CD4-positive, alpha-beta T cell treated with Interleukin-10 for 1 hour (primary cell): Measurements from ENCODE around the gene SMOC2.

Experiments used
- DNase-seq: peaks from one replicate; pipeline ENCODE4 v3.0.0-alpha.2; 2020

Gene SMOC2

DNA sequence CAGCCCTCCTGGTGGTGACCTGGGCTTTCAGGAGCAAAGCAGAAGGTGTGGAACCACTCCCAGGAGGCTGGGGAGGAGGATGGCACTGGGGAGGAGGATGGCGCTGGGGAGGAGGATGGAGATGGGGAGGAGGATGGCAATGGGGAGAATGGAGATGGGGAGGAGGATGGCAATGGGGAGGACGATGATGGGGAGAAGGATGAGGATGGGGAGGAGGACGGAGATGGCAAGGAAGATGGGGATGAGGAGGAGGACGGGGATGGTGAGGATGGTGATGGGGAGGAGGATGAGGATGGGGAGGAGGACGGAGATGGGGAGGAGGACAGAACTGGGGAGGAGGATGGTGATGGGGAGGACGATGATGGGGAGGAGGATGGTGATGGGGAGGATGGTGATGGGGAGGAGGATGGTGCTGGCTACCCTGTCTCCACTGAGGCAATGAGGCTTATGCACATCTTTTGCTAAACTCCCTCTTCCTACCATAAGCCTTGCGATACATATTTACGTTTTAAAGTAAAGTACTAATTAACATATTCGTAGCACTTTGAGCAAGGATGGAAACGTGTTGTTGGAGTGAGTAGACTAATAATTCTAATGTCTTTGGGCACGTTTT is 7.4 kb downstream of the SMOC2 start:
- no peak for DNase-seq

- no peak for DNase-seq
Observed at GRCh38 chr6:168450917-168451316, 9.9 kb downstream of the SMOC2 start.

DNA sequence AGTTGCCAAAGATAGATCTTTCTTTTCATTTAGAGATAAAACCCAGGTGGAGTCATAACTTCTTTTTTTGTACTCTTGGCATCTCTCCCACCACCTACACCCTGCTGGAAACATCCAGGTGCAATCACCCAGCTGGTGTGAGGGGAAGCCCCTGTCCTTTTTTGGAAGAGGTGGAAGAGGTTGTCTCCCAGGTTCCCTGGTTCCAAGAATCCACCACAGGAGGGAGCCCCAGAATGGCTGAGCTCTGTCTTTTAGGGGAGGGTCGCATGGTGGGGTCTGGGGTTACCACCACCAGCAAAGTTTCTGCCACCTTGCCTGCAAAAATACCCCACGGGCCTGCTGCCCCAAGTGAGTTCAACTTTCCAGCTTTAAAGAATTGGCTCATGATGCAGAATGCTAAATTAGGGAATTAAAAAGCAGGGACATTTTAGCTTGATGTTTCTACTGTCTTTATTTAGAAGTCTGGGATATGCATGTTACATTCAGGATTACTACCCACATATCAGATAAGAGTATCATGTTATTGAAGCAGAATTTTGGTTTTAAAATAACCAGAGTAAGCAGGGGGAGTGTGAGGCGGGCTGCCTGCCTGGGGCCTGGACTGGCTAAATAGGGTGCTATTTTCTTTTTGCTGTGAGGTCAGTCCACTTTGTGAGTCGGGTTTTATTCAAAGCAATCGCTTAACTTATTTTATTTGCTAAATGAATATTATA is 11.0 kb downstream of the SMOC2 start:
- DNase-seq: no peak

- no peak for DNase-seq
Observed at GRCh38 chr6:168452685-168453377, 11.8 kb downstream of the SMOC2 start.

- DNase-seq: no peak
Observed at GRCh38 chr6:168455847-168456530, 15.0 kb downstream of the SMOC2 start.

GRCh38 chr6:168456907-168457652 is 16.1 kb downstream of the SMOC2 start:
- no peak for DNase-seq

- no peak for DNase-seq
Observed at GRCh38 chr6:168457653-168457934, 16.6 kb downstream of the SMOC2 start.

GRCh38 chr6:168458101-168458500 is 17.1 kb downstream of the SMOC2 start:
- DNase-seq: no peak

DNA sequence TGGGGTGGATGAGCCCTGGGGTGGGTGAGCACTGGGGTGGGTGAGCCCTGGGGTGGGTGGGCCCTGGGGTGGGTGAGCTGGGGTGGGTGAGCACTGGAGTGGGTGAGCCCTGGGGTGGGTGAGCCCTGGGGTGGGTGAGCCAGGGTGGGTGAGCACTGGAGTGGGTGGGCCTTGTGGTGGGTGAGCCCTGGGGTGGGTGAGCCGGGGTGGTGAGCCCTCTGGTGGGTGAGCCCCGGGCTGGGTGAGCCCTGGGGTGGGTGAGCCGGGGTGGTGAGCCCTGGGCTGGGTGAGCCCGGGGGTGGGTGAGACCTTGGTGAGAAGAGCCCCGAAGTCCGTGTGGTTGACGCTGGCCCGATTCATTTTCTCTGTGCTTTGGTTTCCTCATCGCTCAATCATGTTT is 18.6 kb downstream of the SMOC2 start:
- DNase-seq: no peak

DNA sequence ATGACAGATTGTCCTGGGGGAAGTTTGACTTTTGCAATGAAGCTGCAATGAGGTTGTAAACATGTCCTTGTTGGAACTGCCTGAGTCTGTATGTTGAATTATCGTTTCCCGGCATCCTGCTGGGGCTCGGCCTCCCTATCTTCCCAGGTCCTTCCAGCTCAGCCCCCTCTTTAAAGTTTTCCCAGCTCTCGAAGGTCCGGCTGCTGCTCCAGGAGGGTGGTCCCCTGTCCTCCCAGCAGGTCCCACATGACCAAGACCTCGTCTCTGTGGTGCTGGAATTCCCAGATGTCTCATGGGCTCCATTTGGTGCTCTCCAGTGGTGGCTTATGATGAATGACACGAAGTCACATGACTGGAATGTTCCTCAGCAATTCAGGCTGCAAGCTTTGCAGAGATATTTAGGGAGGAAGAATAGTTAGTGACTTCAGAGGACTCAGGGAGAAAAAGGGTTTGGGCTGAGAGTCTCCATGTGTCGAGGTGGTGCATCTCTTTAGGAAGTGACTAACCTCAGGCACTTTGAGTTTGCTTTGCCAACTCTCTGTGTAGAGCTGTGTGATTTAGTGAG is 21.4 kb downstream of the SMOC2 start:
- DNase-seq: no peak

- no peak for DNase-seq
Observed at GRCh38 chr6:168464546-168464945, 23.6 kb downstream of the SMOC2 start.

- DNase-seq: no peak
Observed at GRCh38 chr6:168468045-168468444, 27.1 kb downstream of the SMOC2 start.

GRCh38 chr6:168469521-168469920 is 28.5 kb downstream of the SMOC2 start:
- DNase-seq: no peak

GRCh38 chr6:168469926-168470325 is 28.9 kb downstream of the SMOC2 start:
- no peak for DNase-seq

DNA sequence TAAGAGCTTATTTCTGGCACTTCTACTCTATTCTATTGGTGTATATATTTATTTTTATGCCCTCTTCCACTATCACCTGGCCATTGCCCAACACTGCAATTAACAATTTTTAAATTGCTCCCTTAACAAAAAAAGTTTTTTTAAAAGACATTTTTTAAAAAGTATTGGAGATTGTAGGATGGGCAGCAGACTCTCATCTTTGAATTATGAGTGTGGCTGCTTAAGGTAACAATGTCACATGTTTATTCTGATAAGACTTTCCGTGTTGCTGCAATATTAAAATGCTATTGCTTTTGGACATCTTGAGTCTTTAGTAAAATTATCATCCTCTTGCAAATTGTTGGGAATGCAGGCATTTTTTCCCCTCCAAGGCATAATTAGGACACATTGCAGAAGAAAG is 31.4 kb downstream of the SMOC2 start:
- no peak for DNase-seq

- no peak for DNase-seq
Observed at GRCh38 chr6:168473197-168473596, 32.2 kb downstream of the SMOC2 start.

DNA sequence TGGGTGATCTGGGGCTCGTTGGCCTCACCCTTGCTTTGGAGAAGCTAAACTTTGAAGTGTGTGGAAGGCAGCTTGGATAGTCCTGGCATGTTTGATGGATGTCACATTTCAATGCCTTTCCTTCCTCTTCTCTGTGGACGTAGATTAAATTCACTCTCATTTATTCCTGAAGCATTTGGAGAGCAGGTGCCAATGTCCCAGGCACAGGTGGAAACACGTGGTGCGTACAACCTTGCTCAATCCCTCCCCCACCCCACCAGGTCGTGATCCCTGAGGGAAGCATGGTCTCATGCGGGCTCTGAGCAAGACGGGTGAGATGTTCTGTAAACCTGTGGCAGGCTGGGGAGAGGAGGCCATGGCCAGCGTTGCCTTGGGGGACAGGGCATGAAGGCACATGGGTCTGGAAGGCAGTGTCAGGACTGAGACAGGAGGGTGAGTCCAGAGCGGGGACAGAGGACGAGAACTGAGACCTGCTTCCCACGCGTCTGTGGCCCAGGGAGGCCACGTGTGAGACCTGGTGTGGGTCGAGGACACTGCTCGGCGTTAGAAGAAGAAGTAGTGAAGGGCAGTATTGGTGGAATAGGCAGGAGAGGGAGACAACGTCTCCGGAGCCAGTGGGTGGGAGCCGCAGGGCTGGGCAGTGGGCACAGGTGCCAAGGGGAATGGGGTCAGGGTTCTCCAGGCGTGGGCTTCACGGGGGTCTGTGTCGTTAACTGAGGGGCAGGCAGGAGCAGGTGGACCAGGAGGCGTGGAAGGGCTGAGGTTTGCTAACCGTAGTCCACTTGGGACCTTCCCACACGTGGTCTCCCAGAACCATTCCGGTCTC is 34.4 kb downstream of the SMOC2 start:
- DNase-seq: no peak

- DNase-seq: no peak
Observed at GRCh38 chr6:168479421-168479820, 38.4 kb downstream of the SMOC2 start.

- DNase-seq: no peak
Observed at GRCh38 chr6:168480481-168480880, 39.5 kb downstream of the SMOC2 start.

DNA sequence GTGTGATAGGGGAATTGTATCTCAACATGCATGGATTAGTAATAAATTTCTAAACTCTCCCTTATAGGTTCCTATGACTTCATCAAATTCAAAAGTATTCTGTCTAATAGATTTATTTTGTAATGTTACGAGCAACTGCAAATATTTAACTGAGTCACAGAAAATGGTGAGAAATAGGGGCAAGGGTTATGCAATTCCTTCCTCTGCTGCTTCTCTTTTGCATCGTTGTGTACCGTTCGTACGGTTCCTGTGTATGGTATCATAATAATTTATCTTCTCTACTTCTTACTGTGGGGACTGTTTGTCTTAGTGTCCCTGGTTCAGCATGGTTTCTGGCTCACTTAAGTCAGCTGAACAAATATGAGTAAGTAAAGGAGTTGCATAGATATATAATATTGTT is 44.8 kb downstream of the SMOC2 start:
- no peak for DNase-seq

GRCh38 chr6:168490757-168491156 is 49.8 kb downstream of the SMOC2 start:
- DNase-seq: no peak

- no peak for DNase-seq
Observed at GRCh38 chr6:168493976-168494375, 53.0 kb downstream of the SMOC2 start.
